SU-DHL-6 (cell line): ENCODE measurements around the gene YTHDF1.

ENCODE experiments used
- H2AFZ ChIP-seq: fragments of 200-600 bp; sonication (generic); 2 replicates; pipeline ENCODE4 v1.6.1; 2014; ENCODE audit warnings: low read depth, mild to moderate bottlenecking, moderate library complexity, mixed read lengths, antibody characterized with exemption, low read length; ENCODE audit not compliant: severe bottlenecking
- H3F3A ChIP-seq: fragments of 200-600 bp; shearing (Covaris generic); 2 replicates; pipeline ENCODE4 v1.6.0; 2016; ENCODE audit warnings: antibody characterized with exemption, mild to moderate bottlenecking; ENCODE audit not compliant: insufficient read depth
- H3K27ac ChIP-seq: fragments of 200-600 bp; sonication (generic); 2 replicates; pipeline ENCODE4 v1.5.1; 2016; ENCODE audit warnings: low read depth, mild to moderate bottlenecking, low read length, moderate library complexity, mixed read lengths
- H3K27me3 ChIP-seq: fragments of 200-600 bp; sonication (generic), shearing (Covaris generic); 2 replicates; pipeline ENCODE4 v1.6.0; 2014; ENCODE audit warnings: mild to moderate bottlenecking, low read length
- H3K36me3 ChIP-seq: fragments of 200-600 bp; sonication (generic); 2 replicates; pipeline ENCODE4 v1.6.1; 2014; ENCODE audit warnings: mild to moderate bottlenecking, low read length, mixed read lengths
- H3K4me2 ChIP-seq: fragments of 300-600, 200-600 bp; shearing (Covaris generic), sonication (generic); 2 replicates; pipeline ENCODE4 v1.6.0; 2014; ENCODE audit warnings: low read length, low read depth, mild to moderate bottlenecking; ENCODE audit not compliant: poor library complexity, severe bottlenecking
- H3K4me3 ChIP-seq: fragments of 200-600 bp; sonication (generic); 2 replicates; pipeline ENCODE4 v1.5.1; 2014; ENCODE audit warnings: antibody characterized with exemption, low read length, mild to moderate bottlenecking, mixed read lengths; ENCODE audit not compliant: insufficient read depth, poor library complexity, severe bottlenecking
- H3K79me2 ChIP-seq: fragments of 200-600 bp; sonication (generic); 2 replicates; pipeline ENCODE4 v1.6.1; 2014; ENCODE audit warnings: mild to moderate bottlenecking, low read length, moderate library complexity; ENCODE audit not compliant: insufficient read depth
- H3K9ac ChIP-seq: fragments of 200-600 bp; sonication (generic); 2 replicates; pipeline ENCODE4 v1.7.0; 2014; ENCODE audit warnings: mild to moderate bottlenecking, low read length
- H3K9me2 ChIP-seq: fragments of 200-600 bp; sonication (generic); replicated peaks from 2 replicates; pipeline ENCODE4 v1.6.1; 2014; ENCODE audit warnings: low read length; ENCODE audit not compliant: insufficient read depth
- H3K9me3 ChIP-seq: fragments of 200-600 bp; sonication (generic); 2 replicates; pipeline ENCODE4 v1.6.1; 2014; ENCODE audit warnings: low read length, mixed read lengths; ENCODE audit not compliant: insufficient read depth
- H4K20me1 ChIP-seq: fragments of 200-600 bp; sonication (generic); 2 replicates; pipeline ENCODE4 v1.6.1; 2014; ENCODE audit warnings: low read depth, mild to moderate bottlenecking, antibody characterized with exemption, low read length, moderate library complexity, mixed read lengths
- CTCF ChIP-seq: fragments of 200-600 bp; sonication (generic); IDR thresholded peaks from one replicate; pipeline ENCODE4 v1.5.1; 2017; ENCODE audit warnings: antibody characterized with exemption, mild to moderate bottlenecking, low read length, moderate library complexity; ENCODE audit not compliant: insufficient read depth, poor library complexity, severe bottlenecking
- EZH2phosphoT487 ChIP-seq: fragments of 200-600 bp; sonication (generic), shearing (Covaris generic); conservative IDR thresholded peaks from 2 replicates; pipeline ENCODE4 v1.6.1; 2018; ENCODE audit warnings: mild to moderate bottlenecking, antibody characterized with exemption, low read length, moderate library complexity, mixed read lengths

Gene YTHDF1

GRCh38 chr20:63216041-63216848 is at the start of gene YTHDF1:
TSS of gene YTHDF1 (minus strand) at chr20:63216131. CDS start at chr20:63215892, 239 bp downstream.
- no peaks in the 10 kb centered on the region for H3K9me2 ChIP-seq
- peaks cover 12% of the 10 kb centered on the region; the same call in 1 of the 2 replicates for H3K36me3 ChIP-seq
- H2AFZ ChIP-seq = peak within 1 kb of the TSS; percentile 98
- no peaks in the 10 kb centered on the region for H3K27me3 ChIP-seq
- peak within 1 kb of the TSS; percentile 90 for H3K9ac ChIP-seq
- H3K4me2 ChIP-seq = peak within 1 kb of the TSS; percentile 93
- H4K20me1 ChIP-seq = peaks cover 16% of the 10 kb centered on the region; the same call in 1 of the 2 replicates
- peak within 1 kb of the TSS; percentile 86 for H3K4me3 ChIP-seq
- no peaks in the 10 kb centered on the region for H3F3A ChIP-seq
- peak within 1 kb of the TSS; percentile 36 for H3K27ac ChIP-seq
- no peaks in the 10 kb centered on the region for H3K9me3 ChIP-seq
- TF ChIP-seq CTCF = no peak
- no peak for TF ChIP-seq EZH2phosphoT487
- H3K79me2 ChIP-seq = peaks cover 44% of the 10 kb centered on the region

- no peaks in the 10 kb centered on the region for H3K79me2 ChIP-seq
- H4K20me1 ChIP-seq = no peaks in the 10 kb centered on the region
- TF ChIP-seq CTCF (no peak), EZH2phosphoT487 (no peak)
- no peaks in the 10 kb centered on the region for H3K36me3 ChIP-seq
- no peak overlapping the region for H3K4me3 ChIP-seq
- H3K9ac ChIP-seq = no peak overlapping the region
- no peaks in the 10 kb centered on the region for H3K9me2 ChIP-seq
- no peak overlapping the region for H3K4me2 ChIP-seq
- H3K27me3 ChIP-seq = no peaks in the 10 kb centered on the region; the same call in 1 of the 2 replicates
- no peak overlapping the region for H2AFZ ChIP-seq
- H3K9me3 ChIP-seq = no peaks in the 10 kb centered on the region
- H3F3A ChIP-seq = no peaks in the 10 kb centered on the region
- no peak overlapping the region for H3K27ac ChIP-seq
Observed at GRCh38 chr20:63264519-63264918, 48.6 kb upstream of the YTHDF1 start.

- no peaks in the 10 kb centered on the region for H3K9me2 ChIP-seq
- no peaks in the 10 kb centered on the region for H3K79me2 ChIP-seq
- no peak overlapping the region for H3K9ac ChIP-seq
- H3K36me3 ChIP-seq = no peaks in the 10 kb centered on the region
- H3K4me2 ChIP-seq = no peak overlapping the region
- TF ChIP-seq CTCF (no peak), EZH2phosphoT487 (no peak)
- H2AFZ ChIP-seq = no peak overlapping the region
- H3K27ac ChIP-seq = no peak overlapping the region
- H3K27me3 ChIP-seq = no peaks in the 10 kb centered on the region; the same call in 1 of the 2 replicates
- no peak overlapping the region for H3K4me3 ChIP-seq
- H3K9me3 ChIP-seq = no peaks in the 10 kb centered on the region
- H3F3A ChIP-seq = no peaks in the 10 kb centered on the region
- H4K20me1 ChIP-seq = no peaks in the 10 kb centered on the region
Observed at GRCh38 chr20:63264000-63264399, 48.1 kb upstream of the YTHDF1 start.
